Measurements from ENCODE around the gene TNS4.
"Not testable (repeated sequence)": the region's sequence is repeated elsewhere in the genome, so short reads cannot be mapped to it uniquely, and the experiment has no call there.

TNS4 gene

GRCh38 chr17:40501499-40501911 lies at the start of gene TNS4:
TSS of gene TNS4 (minus strand) at chr17:40501623. CDS start at chr17:40496425, 5,198 bp downstream.
- DNase-seq: no peak

GRCh38 chr17:40550608-40551007 lies 49.2 kb upstream of the TNS4 start:
- no peak for DNase-seq

GRCh38 chr17:40548982-40549685 lies 47.7 kb upstream of the TNS4 start:
- no peak for DNase-seq

GRCh38 chr17:40548491-40548981 lies 47.1 kb upstream of the TNS4 start:
- DNase-seq: no peak

GRCh38 chr17:40547785-40548478 lies 46.5 kb upstream of the TNS4 start:
- no peak for DNase-seq

GRCh38 chr17:40547079-40547784 lies 45.8 kb upstream of the TNS4 start:
- DNase-seq: peak; percentile 53

- not testable (repeated sequence) for DNase-seq
Measured at GRCh38 chr17:40546497-40546896, 45.1 kb upstream of the TNS4 start.

GRCh38 chr17:40545660-40546059 lies 44.2 kb upstream of the TNS4 start:
- no peak for DNase-seq

- peak; percentile 43 for DNase-seq
Measured at GRCh38 chr17:40542558-40543411, 41.4 kb upstream of the TNS4 start.

GRCh38 chr17:40541873-40542557 lies 40.6 kb upstream of the TNS4 start:
- no peak for DNase-seq

- DNase-seq: peak; percentile 67
Measured at GRCh38 chr17:40541060-40541872, 39.8 kb upstream of the TNS4 start.

- peak; percentile 48 for DNase-seq
Measured at GRCh38 chr17:40540448-40540847, 39.0 kb upstream of the TNS4 start.

- DNase-seq: no peak
Measured at GRCh38 chr17:40539711-40540411, 38.4 kb upstream of the TNS4 start.

GRCh38 chr17:40538936-40539705 lies 37.7 kb upstream of the TNS4 start:
- no peak for DNase-seq

GRCh38 chr17:40538019-40538935 lies 36.9 kb upstream of the TNS4 start:
- DNase-seq: no peak

- DNase-seq: no peak
Measured at GRCh38 chr17:40536295-40537171, 35.1 kb upstream of the TNS4 start.

GRCh38 chr17:40535924-40536294 lies 34.5 kb upstream of the TNS4 start:
- DNase-seq: no peak

GRCh38 chr17:40535438-40535837 lies 34.0 kb upstream of the TNS4 start:
- no peak for DNase-seq
